H1 (cell line): ENCODE results near the gene DCLK1. TPM values are rescaled to one million over a fixed set of nuclear protein-coding genes. Genes with fewer than 3 reads are reported as not detected.

Experiments
- CTCF ChIA-PET: fragments of 300-600 bp; sonication (Branson Sonifier 250); formaldehyde crosslinking; loops from one replicate; lab custom pipeline; 2021; ENCODE audit not compliant: partially characterized antibody; lab: Charles Lee
- POLR2A ChIA-PET: fragments of 300-600 bp; sonication (Branson Sonifier 250); formaldehyde crosslinking; loops from one replicate; lab custom pipeline; 2021; ENCODE audit warnings: inconsistent platforms; ENCODE audit not compliant: partially characterized antibody; lab: Charles Lee
- DNase-seq, 2 experiments: peaks; one replicate each; pipeline versions ENCODE4 v3.0.0 to v3.0.0-alpha.2; 2010 to 2022; ENCODE audit warnings: low spot score in 2 of 2, low read depth in 1 of 2, mixed read lengths in 1 of 2
- FAIRE-seq: peaks from 2 replicates; lab custom pipeline; 2011; peaks lifted over from hg19 to GRCh38; lab: Jason Lieb, UNC
- H2AFZ ChIP-seq: 2 replicates; pipeline ENCODE4 v1.8.1; 2012; ENCODE audit warnings: low read length, inconsistent platforms
- H2AK5ac ChIP-seq: 2 replicates; pipeline ENCODE4 v1.6.1; 2013; ENCODE audit warnings: low read depth, low read length
- H2BK120ac ChIP-seq: replicated peaks from 2 replicates; pipeline ENCODE3; 2013; ENCODE audit warnings: low read depth, low read length, inconsistent platforms
- H2BK12ac ChIP-seq: 2 replicates; pipeline ENCODE4 v1.6.1; 2013; ENCODE audit warnings: low read depth, low read length
- H2BK15ac ChIP-seq: 2 replicates; pipeline ENCODE4 v1.6.1; 2013; ENCODE audit warnings: low read length
- H2BK20ac ChIP-seq: 2 replicates; pipeline ENCODE4 v1.6.1; 2013; ENCODE audit warnings: low read length
- H2BK5ac ChIP-seq: 2 replicates; pipeline ENCODE4 v1.6.1; 2013; ENCODE audit warnings: low read depth, low read length
- H3K14ac ChIP-seq: 2 replicates; pipeline ENCODE4 v1.6.1; 2013; ENCODE audit warnings: inconsistent platforms; ENCODE audit not compliant: insufficient read length
- H3K18ac ChIP-seq: 2 replicates; pipeline ENCODE4 v1.6.1; 2013; ENCODE audit warnings: low read length; ENCODE audit errors: extremely low read depth
- H3K23ac ChIP-seq: 2 replicates; pipeline ENCODE4 v1.6.1; 2013; ENCODE audit warnings: inconsistent platforms; ENCODE audit not compliant: insufficient read length
- H3K23me2 ChIP-seq: 2 replicates; pipeline ENCODE4 v1.6.1; 2013; ENCODE audit warnings: low read depth, low read length
- H3K27ac ChIP-seq: 2 replicates; pipeline ENCODE4 v1.6.1; 2011; ENCODE audit warnings: low read depth, low read length, inconsistent platforms
- H3K27me3 ChIP-seq, 4 experiments: replicated peaks in 1 of 4; 1 replicate in 1 of 4; 2 replicates in 3 of 4; pipeline versions ENCODE4 v1.6.1 to v1.8.1; 2011 to 2013; ENCODE audit warnings: low read length in 3 of 4, mild to moderate bottlenecking in 3 of 4, inconsistent platforms in 2 of 4, mixed read lengths in 2 of 4, moderate library complexity in 1 of 4; ENCODE audit not compliant: control insufficient read depth in 3 of 4, insufficient read depth in 3 of 4; ENCODE audit errors: extremely low read depth in 1 of 4
- H3K36me3 ChIP-seq, 4 experiments: 2 replicates each; pipeline versions ENCODE4 v1.6.1 to v1.8.1; 2011 to 2013; ENCODE audit warnings: mild to moderate bottlenecking in 4 of 4, low read length in 3 of 4, moderate library complexity in 2 of 4, control low read depth in 1 of 4, inconsistent platforms in 1 of 4; ENCODE audit not compliant: insufficient read depth in 4 of 4, control insufficient read depth in 2 of 4
- H3K4ac ChIP-seq: replicated peaks from 2 replicates; pipeline ENCODE3; 2013; ENCODE audit warnings: low read length, low read depth, mixed read lengths, inconsistent platforms; ENCODE audit not compliant: insufficient read length
- H3K4me1 ChIP-seq, 4 experiments: replicated peaks in 1 of 4; 1 replicate in 1 of 4; 2 replicates in 3 of 4; pipeline versions ENCODE4 v1.6.1 to v1.8.1; 2011 to 2013; ENCODE audit warnings: low read length in 3 of 4, inconsistent platforms in 2 of 4, mixed read lengths in 1 of 4; ENCODE audit not compliant: insufficient read depth in 4 of 4, control insufficient read depth in 3 of 4
- H3K4me2 ChIP-seq, 2 experiments: 2 replicates each; pipeline versions ENCODE4 v1.6.1 to v1.8.1; 2011 to 2013; ENCODE audit warnings: low read depth in 2 of 2, low read length in 2 of 2, control low read depth in 1 of 2, inconsistent platforms in 1 of 2, mild to moderate bottlenecking in 1 of 2; ENCODE audit not compliant: insufficient read depth in 1 of 2
- H3K4me3 ChIP-seq, 4 experiments: fragments of 200-600, 300-600 bp in 1 of 4; sonication (generic), shearing (Covaris generic), sonication (Bioruptor Twin) in 1 of 4; 2 replicates each; pipeline versions ENCODE4 v1.5.1 to v1.8.1; 2011 to 2016; ENCODE audit warnings: low read length in 4 of 4, low read depth in 3 of 4, control low read depth in 2 of 4, inconsistent platforms in 2 of 4, mild to moderate bottlenecking in 2 of 4, mixed read lengths in 1 of 4, moderate library complexity in 1 of 4; ENCODE audit not compliant: insufficient read depth in 2 of 4; ENCODE audit errors: extremely low read depth in 1 of 4
- H3K56ac ChIP-seq: replicated peaks from 2 replicates; pipeline ENCODE3; 2013; ENCODE audit warnings: low read depth, mild to moderate bottlenecking, mixed read lengths, low read length, inconsistent platforms; ENCODE audit not compliant: insufficient read length
- H3K79me1 ChIP-seq: 2 replicates; pipeline ENCODE4 v1.6.1; 2013; ENCODE audit warnings: low read depth, low read length, control low read depth
- H3K79me2 ChIP-seq, 2 experiments: 2 replicates each; pipeline versions ENCODE4 v1.6.1 to v1.8.1; 2012 to 2013; ENCODE audit warnings: low read length in 2 of 2, mild to moderate bottlenecking in 2 of 2, inconsistent platforms in 1 of 2; ENCODE audit not compliant: insufficient read depth in 2 of 2, control insufficient read depth in 1 of 2
- H3K9ac ChIP-seq, 4 experiments: replicated peaks in 1 of 4; 1 replicate in 1 of 4; 2 replicates in 3 of 4; pipeline versions ENCODE4 v1.6.1 to v1.8.1; 2011 to 2013; ENCODE audit warnings: low read depth in 3 of 4, low read length in 3 of 4, control low read depth in 2 of 4, mild to moderate bottlenecking in 2 of 4, moderate library complexity in 2 of 4, inconsistent platforms in 1 of 4; ENCODE audit errors: extremely low read depth in 1 of 4
- H3K9me3 ChIP-seq, 2 experiments: 2 replicates each; pipeline versions ENCODE4 v1.6.1 to v1.8.1; 2012 to 2013; ENCODE audit warnings: mild to moderate bottlenecking in 2 of 2, moderate library complexity in 2 of 2, control low read depth in 1 of 2, inconsistent platforms in 1 of 2, low read depth in 1 of 2, low read length in 1 of 2, mixed read lengths in 1 of 2; ENCODE audit not compliant: insufficient read depth in 2 of 2
- H4K20me1 ChIP-seq, 2 experiments: replicated peaks in 1 of 2; 2 replicates each; pipeline versions ENCODE3 to v1.8.1; 2011 to 2013; ENCODE audit warnings: inconsistent platforms in 2 of 2, low read length in 2 of 2, mild to moderate bottlenecking in 1 of 2; ENCODE audit not compliant: insufficient read depth in 2 of 2, control insufficient read depth in 1 of 2
- H4K5ac ChIP-seq: 2 replicates; pipeline ENCODE4 v1.6.1; 2013; ENCODE audit warnings: low read length, low read depth, mixed read lengths, inconsistent platforms; ENCODE audit not compliant: insufficient read length
- H4K8ac ChIP-seq: 2 replicates; pipeline ENCODE4 v1.8.0; 2013; ENCODE audit warnings: mild to moderate bottlenecking, moderate library complexity, low read length, inconsistent platforms; ENCODE audit not compliant: insufficient read depth; ENCODE audit errors: extremely low read depth
- H4K91ac ChIP-seq: replicated peaks from 2 replicates; pipeline ENCODE3; 2013; ENCODE audit warnings: low read length, mixed read lengths, inconsistent platforms; ENCODE audit not compliant: insufficient read length
- CEBPB ChIP-seq: IDR thresholded peaks from 2 replicates; pipeline ENCODE4 v1.6.1; 2012; ENCODE audit warnings: low read depth, low read length
- TAF1 ChIP-seq: IDR thresholded peaks from 2 replicates; pipeline ENCODE4 v1.6.1; 2011; ENCODE audit warnings: mild to moderate bottlenecking, low read depth, low read length
- TEAD4 ChIP-seq: IDR thresholded peaks from 2 replicates; pipeline ENCODE4 v1.6.1; 2012; ENCODE audit warnings: low read depth, low read length, inconsistent platforms, mixed read lengths
- WGBS, 2 experiments: shearing (Covaris generic) in 1 of 2; methylation state at CpG; one replicate each; pipeline versions ENCODE4 v1.1.6 to v1.1.7; 2013 to 2015; ENCODE audit warnings: low lambda C conversion rate in 2 of 2, mixed read lengths in 2 of 2, inconsistent platforms in 1 of 2, low coverage in 1 of 2, missing lambda C conversion rate in 1 of 2; ENCODE audit not compliant: insufficient replicate concordance in 2 of 2, insufficient coverage in 1 of 2, insufficient read length in 1 of 2; ENCODE audit errors: extremely low coverage in 1 of 2, missing lambda C conversion rate in 1 of 2; 5-methylcytosine and 5-hydroxymethylcytosine counted together
- polyA plus RNA-seq, 7 experiments: library from polyadenylated mRNA; depleted of rRNA in 3 of 7; stranded (reverse) in 5 of 7; unstranded in 2 of 7; fragments of >200 nt in 5 of 7; fragments of 200-250 nt in 2 of 7; gene quantifications; 1 replicate in 5 of 7; 2 replicates in 1 of 7; 4 replicates in 1 of 7; pipeline versions ENCODE4 v1.2.1 to v1.2.3, GENCODE V29; 2011 to 2013; ENCODE audit warnings: missing spikeins in 2 of 7, mixed read lengths in 2 of 7
- total RNA-seq: library from RNA; stranded (reverse); fragmentation: NEBNext Ultra II Directional; extraction: Animal tissue kit (Norgen Biotek cat#: 25700); gene quantifications from 2 replicates; pipeline ENCODE4 v1.2.1, GENCODE V29; 2021

DCLK1 gene
- total and polyA plus RNA-seq, 2 of the 8 experiments (the other 6 are each of a cell fraction or from before 2014, with no cell fraction given), result 22.8 to 41.0 TPM

DNA sequence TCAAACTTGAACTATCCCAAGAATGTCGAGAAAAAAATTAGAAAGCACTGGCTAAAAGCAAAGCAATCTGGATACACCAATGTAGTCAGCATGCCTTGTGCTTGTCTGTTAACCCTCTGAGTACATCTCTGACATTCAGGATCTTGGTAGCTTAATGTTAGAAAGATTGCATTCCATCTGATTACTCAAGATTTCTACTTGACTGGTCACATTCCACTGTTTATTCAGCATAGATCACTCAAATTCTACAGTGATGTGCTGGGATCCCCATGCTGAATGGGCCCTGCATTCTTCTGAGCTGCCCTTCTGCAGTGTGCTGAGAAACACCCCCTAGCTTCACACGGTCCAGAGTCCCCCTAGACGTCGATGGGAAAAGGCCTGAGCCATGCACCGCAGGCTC lies 359.3 kb downstream of the DCLK1 start:
- H3K27ac ChIP-seq, result no peak overlapping the region

More for the DNA sequence above, 359.3 kb downstream of the DCLK1 start:
- no peak overlapping the region for H2AFZ ChIP-seq
- H3K56ac ChIP-seq, result no peak overlapping the region
- H3K4ac ChIP-seq, result no peak overlapping the region
- no peaks in the 10 kb centered on the region for H4K20me1 ChIP-seq
- no peak overlapping the region for H4K8ac ChIP-seq
- H3K4me3 ChIP-seq, result no peak overlapping the region
- H3K4me2 ChIP-seq, result no peak overlapping the region
- TF ChIP-seq TEAD4 (peak; percentile 22; the same call in 1 of the 2 replicates), TAF1 (no peak), CEBPB (peak; percentile 59)
- no peak overlapping the region for H2BK15ac ChIP-seq
- no peaks in the 10 kb centered on the region for H3K36me3 ChIP-seq
- H3K9me3 ChIP-seq, result no peaks in the 10 kb centered on the region
- 77% methylated on average over 5 of the region's 5 CpGs; no CpG with 5 or more reads in 1 of the 2 experiments for WGBS, 2 experiments
- H3K79me1 ChIP-seq, result no peaks in the 10 kb centered on the region
- H2AK5ac ChIP-seq, result no peak overlapping the region
- CTCF ChIA-PET, result interaction anchor here (1.5 to 2.1 kb wide), 2 partner anchors 18 to 30 kb away, joined by 4 to 9 read pairs; no protein-coding TSS in a partner anchor
- DNase-seq (peak in 1 of 2 experiments; percentile 3), FAIRE-seq (no peak)
- H3K23me2 ChIP-seq, result no peaks in the 10 kb centered on the region
- H4K5ac ChIP-seq, result no peak overlapping the region
- H2BK20ac ChIP-seq, result no peak overlapping the region
- H3K9ac ChIP-seq, result no peak overlapping the region
- no peak overlapping the region for H3K18ac ChIP-seq
- H3K4me1 ChIP-seq, result no peaks in the 10 kb centered on the region
- H2BK5ac ChIP-seq, result no peak overlapping the region
- H2BK12ac ChIP-seq, result no peak overlapping the region
- H2BK120ac ChIP-seq, result no peak overlapping the region
- POLR2A ChIA-PET, result interaction anchor here (1.0 kb wide), 1 partner anchor 13 kb away, joined by 3 read pairs; no protein-coding TSS in a partner anchor
- H4K91ac ChIP-seq, result no peak overlapping the region
- H3K27me3 ChIP-seq, result no peaks in the 10 kb centered on the region; a peak in 1 of 7 replicates
- H3K23ac ChIP-seq, result no peak overlapping the region
- H3K79me2 ChIP-seq, result no peaks in the 10 kb centered on the region
- no peak overlapping the region for H3K14ac ChIP-seq
